ENCODE measurements around the gene TECPR1.

TECPR1 gene

DNA sequence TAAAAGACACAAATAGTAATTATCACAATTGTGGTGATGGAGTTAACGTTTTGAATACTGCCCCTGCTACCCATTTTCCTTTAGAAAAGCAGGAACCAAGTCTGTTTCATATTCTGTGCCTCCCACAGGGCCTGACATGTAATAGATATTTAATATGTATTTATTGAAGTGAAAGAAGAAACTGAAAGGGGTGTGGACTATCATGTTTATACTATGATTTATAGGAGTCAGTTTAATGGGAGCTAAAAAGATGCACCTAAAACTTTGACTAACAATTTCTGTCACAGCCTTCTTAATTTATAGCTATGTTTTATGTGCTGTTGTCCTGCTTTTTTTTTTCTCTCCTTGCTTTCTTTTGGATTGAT, 64.9 kb downstream of the TECPR1 start:
- DNase-seq = no peak

DNA sequence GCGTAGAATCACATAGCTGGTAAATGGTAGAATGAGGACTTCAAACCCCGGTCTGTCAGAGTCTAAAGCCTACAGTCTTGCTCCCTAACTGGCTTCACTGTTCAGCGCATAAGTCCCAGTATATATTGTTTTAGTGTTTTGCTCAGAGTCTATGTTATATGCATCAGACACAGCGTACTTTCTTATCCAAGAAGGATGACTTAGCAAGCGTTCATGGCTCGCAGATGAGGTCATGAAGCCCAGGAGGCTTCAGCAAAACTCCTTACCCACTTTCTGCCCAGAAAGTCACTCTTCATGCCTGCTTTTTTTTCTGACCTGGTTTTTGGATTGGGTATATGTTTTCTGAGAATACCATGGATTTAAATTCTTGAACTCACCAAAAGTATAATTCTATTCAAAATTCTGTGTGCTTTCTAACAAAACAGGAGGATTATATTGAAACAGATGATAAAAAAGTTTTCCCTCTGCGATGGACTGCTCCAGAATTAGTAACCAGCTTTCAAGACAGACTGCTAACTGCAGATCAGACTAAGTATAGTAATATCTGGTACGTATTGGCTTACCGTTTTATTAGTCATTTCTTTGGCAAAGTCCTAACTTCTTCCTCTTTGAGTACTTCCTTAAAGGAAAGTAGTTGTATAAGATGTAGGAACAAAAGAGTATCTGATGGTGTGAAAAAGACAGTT, 65.4 kb downstream of the TECPR1 start:
- no peak for DNase-seq

- DNase-seq = no peak
Observed at GRCh38 chr7:98185101-98185500, 66.9 kb downstream of the TECPR1 start.

DNA sequence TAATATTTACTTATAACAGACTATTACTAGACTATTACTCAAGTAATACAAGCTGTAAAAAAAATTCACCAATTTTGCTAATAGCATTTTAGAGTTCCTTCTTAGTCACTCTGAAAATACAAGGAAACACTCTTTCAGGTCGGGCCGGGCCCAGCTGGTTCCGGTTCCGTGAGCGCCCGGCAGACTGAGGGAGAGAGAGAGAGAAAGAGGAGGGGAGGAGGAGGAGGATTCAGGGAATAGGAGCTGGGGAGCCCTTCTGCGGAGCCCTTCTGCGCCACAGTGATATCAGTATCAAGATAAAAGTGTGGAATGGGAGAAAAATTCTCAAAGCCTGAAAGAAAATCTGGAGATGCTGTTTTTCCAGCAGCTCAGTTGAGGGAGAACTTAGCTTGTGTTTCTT, 71.3 kb downstream of the TECPR1 start:
- DNase-seq = no peak

DNA sequence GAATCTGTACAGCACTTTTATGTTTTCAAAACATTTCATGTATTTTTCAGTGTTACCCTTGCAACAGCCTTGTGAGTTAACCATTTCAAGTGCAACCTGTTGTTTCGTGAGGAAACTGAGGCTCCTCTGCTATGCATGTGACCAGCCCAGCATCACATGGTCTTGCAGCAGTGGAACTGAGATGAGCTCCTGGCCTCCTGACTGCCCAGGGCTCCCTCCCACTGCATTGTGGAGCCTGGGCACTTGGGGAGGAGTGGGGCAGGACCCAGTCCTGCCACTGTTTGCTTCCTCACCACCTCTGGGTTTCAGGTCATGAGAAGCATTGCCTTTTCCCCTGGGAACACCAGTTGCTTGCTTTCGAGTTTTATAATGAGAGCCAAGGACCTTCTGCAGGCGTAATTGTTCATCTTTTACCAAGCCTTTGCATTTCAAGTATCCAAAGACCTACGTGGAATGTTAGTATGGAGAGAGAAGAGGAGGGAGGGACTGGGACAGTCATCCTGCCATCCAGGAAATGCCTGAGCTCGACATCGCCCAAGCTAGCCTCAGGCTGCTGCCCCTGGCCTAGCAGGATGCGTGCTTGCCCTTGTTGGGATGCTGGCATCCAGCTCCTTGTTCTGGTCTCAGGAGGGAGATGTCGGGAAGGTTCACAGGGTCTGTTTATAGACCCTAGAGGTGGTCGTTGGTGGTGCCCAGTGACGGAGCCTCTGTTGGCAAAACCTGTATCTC, 73.1 kb downstream of the TECPR1 start:
- DNase-seq = no peak

GRCh38 chr7:98178321-98178720, 73.7 kb downstream of the TECPR1 start:
- no peak for DNase-seq

DNA sequence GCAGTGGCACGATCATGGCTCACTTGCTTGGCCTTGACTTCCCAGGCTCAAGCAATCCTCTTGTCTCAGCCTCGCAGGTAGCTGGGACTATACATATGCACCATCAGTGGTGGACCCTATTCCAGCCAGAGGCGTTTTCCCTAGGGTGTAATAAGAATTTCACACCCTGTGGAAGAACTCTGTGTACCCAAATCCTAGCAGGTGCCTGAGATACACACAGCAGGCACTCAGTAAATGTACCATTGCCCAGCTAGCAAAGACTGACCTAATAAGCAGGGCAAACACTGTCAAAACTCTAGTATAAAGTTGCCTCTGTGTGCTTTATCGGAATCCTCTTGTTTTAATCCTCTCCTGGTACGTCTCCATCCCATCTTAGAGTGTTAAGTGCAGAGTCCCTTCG, 74.5 kb downstream of the TECPR1 start:
- no peak for DNase-seq

GRCh38 chr7:98175260-98175940, 76.6 kb downstream of the TECPR1 start:
- DNase-seq = no peak

DNA sequence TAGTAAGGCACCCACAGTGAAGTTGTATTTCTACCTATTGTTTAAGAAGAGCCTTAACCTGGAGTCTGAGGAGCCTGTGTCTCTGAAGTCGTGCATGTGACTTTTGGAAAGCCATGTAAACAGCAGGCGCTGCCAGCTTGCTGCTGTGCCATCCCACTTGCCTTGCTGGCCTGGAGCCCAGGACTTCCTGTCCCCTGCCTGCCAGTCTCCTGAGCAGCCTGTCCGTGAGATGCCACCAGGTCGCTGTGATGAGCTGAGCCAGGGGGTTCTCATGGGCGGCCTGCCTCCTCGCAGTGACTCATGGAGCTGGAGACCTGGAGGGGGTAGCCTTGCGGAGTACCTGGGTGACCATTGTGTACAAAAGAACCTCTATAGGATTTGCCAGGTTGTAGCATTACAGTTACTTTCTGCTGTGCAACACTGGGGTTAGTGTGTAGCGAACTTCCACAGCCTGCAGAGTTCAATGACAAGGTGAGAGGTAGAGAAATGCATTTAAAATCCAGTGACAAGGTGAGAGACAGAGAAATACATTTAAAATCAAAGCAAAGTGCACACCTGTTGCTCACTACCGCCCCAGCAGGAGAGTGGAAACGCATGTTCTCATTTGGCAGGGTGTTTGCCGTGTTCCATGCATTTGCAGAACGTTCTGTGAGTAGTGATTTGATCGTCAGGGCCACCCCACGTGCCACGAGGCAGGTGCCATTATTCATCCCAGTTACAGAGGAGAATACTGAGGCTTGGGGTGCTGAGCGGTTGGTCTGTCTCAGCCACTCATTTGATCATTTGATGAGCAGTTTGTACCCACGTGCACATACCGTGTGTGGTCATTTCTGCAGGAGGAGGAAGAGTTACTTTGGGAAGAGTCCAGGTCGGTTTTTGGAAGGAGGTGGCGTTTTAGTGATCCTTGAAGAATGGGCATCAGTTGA, 77.4 kb downstream of the TECPR1 start:
- no peak for DNase-seq

DNA sequence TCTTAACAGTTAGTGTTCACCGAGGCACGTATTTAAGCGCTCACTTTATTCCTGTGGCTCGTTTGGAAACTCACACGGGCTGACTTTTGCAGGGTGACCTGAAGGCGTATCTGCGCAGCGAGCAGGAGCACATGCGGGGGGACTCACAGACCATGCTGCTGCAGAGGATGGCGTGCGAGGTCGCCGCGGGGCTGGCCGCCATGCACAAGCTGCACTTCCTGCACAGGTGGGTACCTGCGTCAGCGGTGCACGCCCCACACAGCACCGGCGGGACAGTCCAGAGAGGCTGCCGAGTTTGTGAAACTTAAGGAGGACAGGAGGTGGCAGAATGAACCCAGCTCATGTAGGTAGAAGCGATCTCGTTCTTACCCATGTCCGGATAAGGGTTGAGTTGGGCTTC, 80.6 kb downstream of the TECPR1 start:
- DNase-seq = no peak

DNA sequence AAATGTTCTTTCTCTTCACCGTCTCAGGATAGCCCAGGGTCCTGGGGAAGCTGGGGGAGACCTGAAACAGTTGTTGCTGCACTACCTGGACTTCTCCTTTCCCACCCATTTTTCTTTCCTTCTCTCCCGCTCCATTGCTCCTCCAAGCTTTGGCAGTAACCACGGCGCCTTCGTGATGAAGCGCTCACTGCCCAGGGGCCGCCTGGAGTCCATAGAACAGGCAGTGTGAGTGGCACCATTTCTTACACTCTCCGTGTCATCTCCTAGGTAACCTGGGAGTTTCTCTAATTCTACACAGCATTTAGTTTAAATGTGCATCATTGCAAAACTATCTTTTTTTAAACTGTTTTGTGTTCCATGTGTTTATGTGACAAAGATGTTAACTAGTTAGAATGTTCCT, 81.1 kb downstream of the TECPR1 start:
- no peak for DNase-seq

GRCh38 chr7:98168904-98169621, 83.0 kb downstream of the TECPR1 start:
- no peak for DNase-seq

DNA sequence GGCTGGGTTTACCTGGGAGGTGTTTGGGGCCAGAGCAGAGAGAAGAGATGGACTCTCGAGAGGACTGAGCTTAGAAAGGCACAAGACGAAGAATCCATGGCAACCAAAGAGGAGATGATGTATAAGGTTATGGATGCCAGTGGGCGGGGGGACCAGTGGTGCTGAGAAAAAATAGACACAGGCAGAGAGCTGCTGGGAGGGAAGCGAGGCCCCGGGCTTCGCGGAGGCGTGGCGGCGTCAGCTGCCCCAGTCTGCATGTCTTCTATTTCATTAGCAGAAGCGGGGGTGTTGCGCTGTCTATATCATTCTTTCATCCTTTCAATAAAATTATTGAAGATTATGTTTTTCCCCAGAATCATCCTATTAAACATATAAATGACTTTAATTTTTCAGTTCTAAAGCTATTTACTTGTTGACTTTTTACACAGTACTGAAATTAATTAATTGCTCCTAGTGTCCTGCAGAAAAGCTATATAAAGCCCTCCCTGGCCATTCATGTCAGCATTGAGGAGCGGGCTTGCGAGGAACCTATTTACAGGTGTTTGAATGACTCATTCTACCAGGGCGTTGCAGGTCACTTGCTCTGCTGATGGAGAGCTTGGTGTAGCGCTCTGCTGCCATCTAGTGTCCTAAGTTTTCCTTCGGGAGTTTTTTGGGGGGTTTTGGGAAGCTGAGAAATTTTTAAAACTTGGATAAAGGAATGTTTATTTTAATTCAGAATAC, 83.7 kb downstream of the TECPR1 start:
- peak in 4 of 5 experiments; percentile 31 to 54 (median 50) for DNase-seq

GRCh38 chr7:98167653-98168052, 84.4 kb downstream of the TECPR1 start:
- DNase-seq = no peak

- DNase-seq = no peak
Observed at GRCh38 chr7:98166668-98166970, 85.4 kb downstream of the TECPR1 start.

GRCh38 chr7:98165827-98166667, 86.0 kb downstream of the TECPR1 start:
- DNase-seq = peak in 2 of 5 experiments; percentile 28 to 43
